ENCODE data around the gene SRD5A2.

DNA sequence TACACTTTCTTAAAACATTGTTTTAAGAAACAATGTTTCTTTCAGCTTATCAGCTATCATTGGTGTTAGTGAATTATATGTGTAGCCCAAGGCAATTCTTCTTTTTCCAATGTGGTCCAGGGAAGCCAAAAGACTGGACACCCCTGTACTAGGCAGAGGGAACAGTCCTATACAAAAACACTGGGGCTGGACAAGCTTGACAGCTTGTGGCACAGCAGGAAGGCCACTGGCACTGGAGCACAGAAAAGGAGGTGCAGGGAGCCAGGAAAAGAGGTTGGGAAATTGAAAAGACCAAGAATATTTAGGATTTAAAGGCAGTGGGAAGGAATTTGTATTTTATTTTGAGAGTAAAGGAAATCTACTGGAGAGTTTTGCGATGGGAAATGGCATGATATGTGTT lies 47.7 kb downstream of the SRD5A2 start:
- TF ChIP-seq, protein P1, sequence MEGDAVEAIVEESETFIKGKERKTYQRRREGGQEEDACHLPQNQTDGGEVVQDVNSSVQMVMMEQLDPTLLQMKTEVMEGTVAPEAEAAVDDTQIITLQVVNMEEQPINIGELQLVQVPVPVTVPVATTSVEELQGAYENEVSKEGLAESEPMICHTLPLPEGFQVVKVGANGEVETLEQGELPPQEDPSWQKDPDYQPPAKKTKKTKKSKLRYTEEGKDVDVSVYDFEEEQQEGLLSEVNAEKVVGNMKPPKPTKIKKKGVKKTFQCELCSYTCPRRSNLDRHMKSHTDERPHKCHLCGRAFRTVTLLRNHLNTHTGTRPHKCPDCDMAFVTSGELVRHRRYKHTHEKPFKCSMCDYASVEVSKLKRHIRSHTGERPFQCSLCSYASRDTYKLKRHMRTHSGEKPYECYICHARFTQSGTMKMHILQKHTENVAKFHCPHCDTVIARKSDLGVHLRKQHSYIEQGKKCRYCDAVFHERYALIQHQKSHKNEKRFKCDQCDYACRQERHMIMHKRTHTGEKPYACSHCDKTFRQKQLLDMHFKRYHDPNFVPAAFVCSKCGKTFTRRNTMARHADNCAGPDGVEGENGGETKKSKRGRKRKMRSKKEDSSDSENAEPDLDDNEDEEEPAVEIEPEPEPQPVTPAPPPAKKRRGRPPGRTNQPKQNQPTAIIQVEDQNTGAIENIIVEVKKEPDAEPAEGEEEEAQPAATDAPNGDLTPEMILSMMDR (conservative IDR thresholded peaks at IDR 0.05) = no peak
- no peak for TF ChIP-seq EZH2 (IDR thresholded peaks at IDR 0.05; ENCODE audit: low read depth)
